ENCODE data around the gene OLIG1. TPM values are rescaled to one million over a fixed set of nuclear protein-coding genes. Genes with fewer than 3 reads are reported as not detected.

The OLIG1 gene, protein sequence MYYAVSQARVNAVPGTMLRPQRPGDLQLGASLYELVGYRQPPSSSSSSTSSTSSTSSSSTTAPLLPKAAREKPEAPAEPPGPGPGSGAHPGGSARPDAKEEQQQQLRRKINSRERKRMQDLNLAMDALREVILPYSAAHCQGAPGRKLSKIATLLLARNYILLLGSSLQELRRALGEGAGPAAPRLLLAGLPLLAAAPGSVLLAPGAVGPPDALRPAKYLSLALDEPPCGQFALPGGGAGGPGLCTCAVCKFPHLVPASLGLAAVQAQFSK
- total RNA-seq (0.13 TPM), polyA plus RNA-seq (ENCODE audit: insufficient read depth in 1 of 8, insufficient read length in 8 of 8, low replicate concordance in 1 of 8) (under 1 TPM in 7 of 8 donors, not detected in 1; 0.17 to 0.50 (median 0.40) TPM)
- long read RNA-seq, donor 1: 0 reads
- long read RNA-seq, donor 2: 0 reads
- long read RNA-seq, donor 3: 0 reads
- long read RNA-seq, donor 4: 0 reads
- long read RNA-seq, donor 5: 0 reads
- long read RNA-seq, donor 6: 0 reads
- long read RNA-seq, donor 7: 0 reads
- long read RNA-seq, donor 8, partial matches to known transcripts: 0 of 1 reads
- long read RNA-seq, donor 8, other reads (novel, unspliced or antisense): 0 of 1 reads
- long read RNA-seq, donor 9: 0 reads
- long read RNA-seq, donor 10: 0 reads
- long read RNA-seq, donor 11: 0 reads

DNA sequence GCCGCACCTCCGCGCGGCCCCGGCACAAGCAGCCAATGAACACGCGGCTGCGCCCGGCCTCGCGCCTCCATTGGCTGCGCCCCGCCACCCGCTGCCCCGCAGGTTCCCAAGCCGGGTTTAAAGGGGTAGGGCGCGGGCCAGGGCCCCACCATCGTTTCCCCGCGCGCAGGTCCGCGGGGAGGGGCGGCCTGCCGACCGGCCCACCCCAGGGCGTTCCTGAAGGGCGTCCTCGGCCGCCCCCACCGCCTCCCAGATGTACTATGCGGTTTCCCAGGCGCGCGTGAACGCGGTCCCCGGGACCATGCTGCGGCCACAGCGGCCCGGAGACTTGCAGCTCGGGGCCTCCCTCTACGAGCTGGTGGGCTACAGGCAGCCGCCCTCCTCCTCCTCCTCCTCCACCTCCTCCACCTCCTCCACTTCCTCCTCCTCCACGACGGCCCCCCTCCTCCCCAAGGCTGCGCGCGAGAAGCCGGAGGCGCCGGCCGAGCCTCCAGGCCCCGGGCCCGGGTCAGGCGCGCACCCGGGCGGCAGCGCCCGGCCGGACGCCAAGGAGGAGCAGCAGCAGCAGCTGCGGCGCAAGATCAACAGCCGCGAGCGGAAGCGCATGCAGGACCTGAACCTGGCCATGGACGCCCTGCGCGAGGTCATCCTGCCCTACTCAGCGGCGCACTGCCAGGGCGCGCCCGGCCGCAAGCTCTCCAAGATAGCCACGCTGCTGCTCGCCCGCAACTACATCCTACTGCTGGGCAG lies at the start of gene OLIG1:
Gene OLIG1 (plus strand): TSS at position 148 of the 750 bp plus-strand sequence. CDS start 106 bp downstream, at position 254.
- Histone ChIP-seq H3K36me3 (ENCODE audit: control insufficient read depth, insufficient read depth, low read length) (no peaks in the 10 kb centered on the region), H3K27me3 (ENCODE audit: control insufficient read depth, insufficient read depth, low read length) (peaks cover 81% of the 10 kb centered on the region), H3K27ac (ENCODE audit: low read length) (no peak within 1 kb of the TSS), H3K4me3 (ENCODE audit: low read length) (peak within 1 kb of the TSS; percentile 13), H3K4me1 (ENCODE audit: control insufficient read depth, insufficient read depth, low read length) (peaks cover 27% of the 10 kb centered on the region), H3K9me3 (replicated peaks; ENCODE audit: control insufficient read depth, low read depth, low read length) (no peaks in the 10 kb centered on the region)
- WGBS (ENCODE audit: insufficient coverage): under 1% methylated on average over 81 of the region's 82 CpGs
- peak; percentile 39 for DNase-seq

DNA sequence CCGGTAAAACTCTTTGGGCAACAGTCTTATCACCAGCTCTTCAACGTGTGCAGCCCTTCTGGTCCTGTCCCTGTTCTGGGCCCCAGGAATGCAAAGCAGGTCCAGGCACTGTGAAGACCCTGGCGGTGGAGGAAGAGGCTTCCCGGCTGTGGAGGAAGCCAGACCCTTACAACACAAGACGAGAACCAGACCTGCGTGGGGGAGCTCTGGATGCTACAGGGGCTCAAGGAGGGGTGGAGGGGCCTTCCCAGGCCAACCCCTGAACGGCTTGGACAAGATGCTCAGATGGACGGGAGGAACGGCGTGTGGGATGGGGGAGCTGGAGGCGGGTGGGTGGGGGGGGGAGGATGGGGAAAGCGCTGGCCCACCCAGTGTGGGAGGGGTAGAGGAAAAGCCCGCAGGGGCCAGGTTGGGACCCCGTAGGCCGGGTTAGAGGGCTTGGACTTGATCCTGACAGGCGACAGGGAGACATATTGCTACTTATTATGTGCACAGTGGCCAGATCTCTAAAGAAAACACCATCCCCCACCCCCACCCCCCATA lies 49.3 kb upstream of the OLIG1 start:
- WGBS (ENCODE audit: insufficient coverage): 4% methylated on average over 3 of the region's 16 CpGs
- DNase-seq: no peak
- H3K36me3 ChIP-seq (ENCODE audit: control insufficient read depth, insufficient read depth, low read length): no peaks in the 10 kb centered on the region
- H3K27me3 ChIP-seq (ENCODE audit: control insufficient read depth, insufficient read depth, low read length): peaks cover 94% of the 10 kb centered on the region
- peaks cover 37% of the 10 kb centered on the region for H3K4me1 ChIP-seq (ENCODE audit: control insufficient read depth, insufficient read depth, low read length)
- H3K27ac ChIP-seq (ENCODE audit: low read length): no peak overlapping the region
- no peaks in the 10 kb centered on the region for H3K9me3 ChIP-seq (replicated peaks; ENCODE audit: control insufficient read depth, low read depth, low read length)
- H3K4me3 ChIP-seq (ENCODE audit: low read length): no peak overlapping the region

DNA sequence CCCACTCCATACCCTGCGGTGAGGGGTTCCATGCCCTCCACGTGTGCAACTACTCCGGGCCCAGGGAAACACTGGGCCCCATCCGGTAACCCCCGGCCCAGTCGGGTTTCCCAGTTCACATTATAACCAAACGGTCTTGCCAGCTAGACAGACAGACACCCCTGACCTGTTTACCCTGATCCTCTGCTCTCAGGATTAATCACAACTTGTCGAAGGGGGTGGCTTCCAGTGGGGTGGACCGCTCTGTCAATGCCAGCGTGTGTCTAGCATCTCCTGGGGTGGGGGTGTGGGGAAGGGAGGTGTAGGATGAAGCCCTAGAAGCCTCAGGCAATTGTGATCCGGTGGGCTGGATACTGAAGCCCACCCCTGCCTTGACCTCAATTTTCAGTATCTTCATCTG lies 48.8 kb upstream of the OLIG1 start:
- H3K27me3 ChIP-seq (ENCODE audit: control insufficient read depth, insufficient read depth, low read length): peaks cover 94% of the 10 kb centered on the region
- DNase-seq: no peak
- H3K27ac ChIP-seq (ENCODE audit: low read length): no peak overlapping the region
- no peak overlapping the region for H3K4me3 ChIP-seq (ENCODE audit: low read length)
- no peaks in the 10 kb centered on the region for H3K36me3 ChIP-seq (ENCODE audit: control insufficient read depth, insufficient read depth, low read length)
- H3K9me3 ChIP-seq (replicated peaks; ENCODE audit: control insufficient read depth, low read depth, low read length): no peaks in the 10 kb centered on the region
- H3K4me1 ChIP-seq (ENCODE audit: control insufficient read depth, insufficient read depth, low read length): peaks cover 42% of the 10 kb centered on the region
- WGBS (ENCODE audit: insufficient coverage): 3% methylated on average over 5 of the region's 11 CpGs

DNA sequence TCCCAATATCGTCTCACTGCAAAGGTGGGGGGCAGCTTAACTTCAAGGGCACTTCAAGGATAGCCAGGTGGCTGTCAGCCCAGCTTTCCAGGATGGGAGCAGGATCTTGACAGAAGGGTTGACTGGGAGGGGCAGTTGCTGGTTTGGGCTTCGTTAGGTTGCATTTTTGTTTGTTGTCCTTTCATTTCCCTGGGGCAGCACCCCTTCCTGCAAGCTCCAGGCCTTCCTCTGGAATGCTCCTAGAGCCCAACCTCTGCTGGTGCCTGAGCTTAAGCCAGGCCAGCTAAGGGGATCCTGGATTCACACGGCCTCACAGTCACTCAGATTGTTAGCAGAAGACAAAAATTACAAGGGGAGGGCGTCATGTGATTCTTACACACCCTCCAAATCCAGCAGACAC lies 48.3 kb upstream of the OLIG1 start:
- Histone ChIP-seq H3K4me3 (ENCODE audit: low read length) (no peak overlapping the region), H3K27ac (ENCODE audit: low read length) (no peak overlapping the region), H3K36me3 (ENCODE audit: control insufficient read depth, insufficient read depth, low read length) (no peaks in the 10 kb centered on the region), H3K27me3 (ENCODE audit: control insufficient read depth, insufficient read depth, low read length) (peaks cover 95% of the 10 kb centered on the region), H3K9me3 (replicated peaks; ENCODE audit: control insufficient read depth, low read depth, low read length) (no peaks in the 10 kb centered on the region), H3K4me1 (ENCODE audit: control insufficient read depth, insufficient read depth, low read length) (peaks cover 44% of the 10 kb centered on the region)
- DNase-seq: no peak
- WGBS (ENCODE audit: insufficient coverage): 20% methylated on average over 1 of the region's 4 CpGs

DNA sequence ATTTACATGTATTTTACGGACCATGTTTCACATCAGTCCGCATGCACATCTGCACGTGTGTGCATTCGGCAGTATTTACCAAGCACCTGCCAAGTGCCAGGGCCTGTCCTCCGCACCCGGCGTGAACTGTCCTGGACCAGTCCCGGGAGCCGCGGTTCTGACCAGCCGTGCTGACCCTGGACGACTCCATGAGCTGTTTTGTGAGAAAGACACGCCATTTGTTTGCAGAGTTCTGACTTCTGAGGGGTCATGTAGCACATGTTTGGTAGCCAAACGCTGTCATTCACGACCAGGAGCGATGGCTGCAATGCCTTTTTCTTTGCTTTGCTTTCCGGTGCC lies 47.5 kb upstream of the OLIG1 start:
- peaks cover 49% of the 10 kb centered on the region for H3K4me1 ChIP-seq (ENCODE audit: control insufficient read depth, insufficient read depth, low read length)
- H3K36me3 ChIP-seq (ENCODE audit: control insufficient read depth, insufficient read depth, low read length): no peaks in the 10 kb centered on the region
- no peak overlapping the region for H3K4me3 ChIP-seq (ENCODE audit: low read length)
- no peak for DNase-seq
- H3K27me3 ChIP-seq (ENCODE audit: control insufficient read depth, insufficient read depth, low read length): peaks cover 98% of the 10 kb centered on the region
- no peak overlapping the region for H3K27ac ChIP-seq (ENCODE audit: low read length)
- 10% methylated on average over 15 of the region's 17 CpGs for WGBS (ENCODE audit: insufficient coverage)
- H3K9me3 ChIP-seq (replicated peaks; ENCODE audit: control insufficient read depth, low read depth, low read length): no peaks in the 10 kb centered on the region

DNA sequence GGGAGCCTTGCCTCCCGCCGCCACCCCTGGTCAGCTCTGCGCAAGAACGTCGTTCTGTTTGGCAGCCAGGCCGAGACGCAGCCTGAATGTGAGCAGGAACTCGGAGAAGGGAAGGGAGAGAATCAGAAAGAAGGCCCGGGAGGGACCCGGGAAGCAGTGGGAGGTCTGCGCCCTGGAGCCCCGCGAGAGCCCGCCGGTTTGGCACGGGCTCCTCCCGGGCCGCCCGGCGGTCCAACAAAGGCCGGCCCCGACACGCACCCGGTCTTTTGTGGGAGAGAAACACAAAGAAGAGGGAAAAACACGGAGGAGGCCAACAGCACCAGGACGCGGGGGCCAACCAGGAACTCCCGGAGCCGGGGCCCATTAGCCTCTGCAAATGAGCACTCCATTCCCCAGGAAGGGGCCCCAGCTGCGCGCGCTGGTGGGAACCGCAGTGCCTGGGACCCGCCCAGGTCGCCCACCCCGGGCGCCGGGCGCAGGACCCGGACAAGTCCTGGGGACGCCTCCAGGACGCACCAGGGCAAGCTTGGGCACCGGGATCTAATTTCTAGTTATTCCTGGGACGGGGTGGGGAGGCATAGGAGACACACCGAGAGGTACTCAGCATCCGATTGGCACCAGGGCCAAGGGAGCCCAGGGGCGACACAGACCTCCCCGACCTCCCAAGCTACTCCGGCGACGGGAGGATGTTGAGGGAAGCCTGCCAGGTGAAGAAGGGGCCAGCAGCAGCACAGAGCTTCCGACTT lies 46.9 kb upstream of the OLIG1 start:
- no peaks in the 10 kb centered on the region for H3K9me3 ChIP-seq (replicated peaks; ENCODE audit: control insufficient read depth, low read depth, low read length)
- peaks cover 53% of the 10 kb centered on the region for H3K4me1 ChIP-seq (ENCODE audit: control insufficient read depth, insufficient read depth, low read length)
- no peak for DNase-seq
- peaks cover 96% of the 10 kb centered on the region for H3K27me3 ChIP-seq (ENCODE audit: control insufficient read depth, insufficient read depth, low read length)
- no peak overlapping the region for H3K27ac ChIP-seq (ENCODE audit: low read length)
- H3K36me3 ChIP-seq (ENCODE audit: control insufficient read depth, insufficient read depth, low read length): no peaks in the 10 kb centered on the region
- WGBS (ENCODE audit: insufficient coverage): under 1% methylated on average over 49 of the region's 52 CpGs
- H3K4me3 ChIP-seq (ENCODE audit: low read length): no peak overlapping the region

DNA sequence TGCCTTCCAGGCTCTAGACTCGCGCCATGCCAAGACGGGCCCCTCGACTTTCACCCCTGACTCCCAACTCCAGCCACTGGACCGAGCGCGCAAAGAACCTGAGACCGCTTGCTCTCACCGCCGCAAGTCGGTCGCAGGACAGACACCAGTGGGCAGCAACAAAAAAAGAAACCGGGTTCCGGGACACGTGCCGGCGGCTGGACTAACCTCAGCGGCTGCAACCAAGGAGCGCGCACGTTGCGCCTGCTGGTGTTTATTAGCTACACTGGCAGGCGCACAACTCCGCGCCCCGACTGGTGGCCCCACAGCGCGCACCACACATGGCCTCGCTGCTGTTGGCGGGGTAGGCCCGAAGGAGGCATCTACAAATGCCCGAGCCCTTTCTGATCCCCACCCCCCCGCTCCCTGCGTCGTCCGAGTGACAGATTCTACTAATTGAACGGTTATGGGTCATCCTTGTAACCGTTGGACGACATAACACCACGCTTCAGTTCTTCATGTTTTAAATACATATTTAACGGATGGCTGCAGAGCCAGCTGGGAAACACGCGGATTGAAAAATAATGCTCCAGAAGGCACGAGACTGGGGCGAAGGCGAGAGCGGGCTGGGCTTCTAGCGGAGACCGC lies 46.3 kb upstream of the OLIG1 start:
- under 1% methylated on average over 31 of the region's 49 CpGs for WGBS (ENCODE audit: insufficient coverage)
- Histone ChIP-seq H3K9me3 (replicated peaks; ENCODE audit: control insufficient read depth, low read depth, low read length) (no peaks in the 10 kb centered on the region), H3K27ac (ENCODE audit: low read length) (no peak overlapping the region), H3K27me3 (ENCODE audit: control insufficient read depth, insufficient read depth, low read length) (peaks cover 96% of the 10 kb centered on the region), H3K4me3 (ENCODE audit: low read length) (no peak overlapping the region), H3K36me3 (ENCODE audit: control insufficient read depth, insufficient read depth, low read length) (no peaks in the 10 kb centered on the region), H3K4me1 (ENCODE audit: control insufficient read depth, insufficient read depth, low read length) (peaks cover 54% of the 10 kb centered on the region)
- no peak for DNase-seq

DNA sequence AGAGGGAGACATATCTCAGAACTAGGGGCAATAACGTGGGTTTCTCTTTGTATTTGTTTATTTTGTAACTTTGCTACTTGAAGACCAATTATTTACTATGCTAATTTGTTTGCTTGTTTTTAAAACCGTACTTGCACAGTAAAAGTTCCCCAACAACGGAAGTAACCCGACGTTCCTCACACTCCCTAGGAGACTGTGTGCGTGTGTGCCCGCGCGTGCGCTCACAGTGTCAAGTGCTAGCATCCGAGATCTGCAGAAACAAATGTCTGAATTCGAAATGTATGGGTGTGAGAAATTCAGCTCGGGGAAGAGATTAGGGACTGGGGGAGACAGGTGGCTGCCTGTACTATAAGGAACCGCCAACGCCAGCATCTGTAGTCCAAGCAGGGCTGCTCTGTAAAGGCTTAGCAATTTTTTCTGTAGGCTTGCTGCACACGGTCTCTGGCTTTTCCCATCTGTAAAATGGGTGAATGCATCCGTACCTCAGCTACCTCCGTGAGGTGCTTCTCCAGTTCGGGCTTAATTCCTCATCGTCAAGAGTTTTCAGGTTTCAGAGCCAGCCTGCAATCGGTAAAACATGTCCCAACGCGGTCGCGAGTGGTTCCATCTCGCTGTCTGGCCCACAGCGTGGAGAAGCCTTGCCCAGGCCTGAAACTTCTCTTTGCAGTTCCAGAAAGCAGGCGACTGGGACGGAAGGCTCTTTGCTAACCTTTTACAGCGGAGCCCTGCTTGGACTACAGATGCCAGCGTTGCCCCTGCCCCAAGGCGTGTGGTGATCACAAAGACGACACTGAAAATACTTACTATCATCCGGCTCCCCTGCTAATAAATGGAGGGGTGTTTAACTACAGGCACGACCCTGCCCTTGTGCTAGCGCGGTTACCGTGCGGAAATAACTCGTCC lies 45.5 kb upstream of the OLIG1 start:
- Histone ChIP-seq H3K4me3 (ENCODE audit: low read length) (no peak overlapping the region), H3K9me3 (replicated peaks; ENCODE audit: control insufficient read depth, low read depth, low read length) (no peaks in the 10 kb centered on the region), H3K27ac (ENCODE audit: low read length) (no peak overlapping the region), H3K36me3 (ENCODE audit: control insufficient read depth, insufficient read depth, low read length) (no peaks in the 10 kb centered on the region), H3K27me3 (ENCODE audit: control insufficient read depth, insufficient read depth, low read length) (peaks cover 96% of the 10 kb centered on the region), H3K4me1 (ENCODE audit: control insufficient read depth, insufficient read depth, low read length) (peaks cover 60% of the 10 kb centered on the region)
- no peak for DNase-seq
- WGBS (ENCODE audit: insufficient coverage): 4% methylated on average over 26 of the region's 40 CpGs

DNA sequence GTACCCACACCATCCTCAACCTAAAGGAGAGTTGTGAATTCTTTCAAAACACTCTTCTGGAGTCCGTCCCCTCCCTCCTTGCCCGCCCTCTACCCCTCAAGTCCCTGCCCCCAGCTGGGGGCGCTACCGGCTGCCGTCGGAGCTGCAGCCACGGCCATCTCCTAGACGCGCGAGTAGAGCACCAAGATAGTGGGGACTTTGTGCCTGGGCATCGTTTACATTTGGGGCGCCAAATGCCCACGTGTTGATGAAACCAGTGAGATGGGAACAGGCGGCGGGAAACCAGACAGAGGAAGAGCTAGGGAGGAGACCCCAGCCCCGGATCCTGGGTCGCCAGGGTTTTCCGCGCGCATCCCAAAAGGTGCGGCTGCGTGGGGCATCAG lies 44.8 kb upstream of the OLIG1 start:
- H3K4me1 ChIP-seq (ENCODE audit: control insufficient read depth, insufficient read depth, low read length): peaks cover 57% of the 10 kb centered on the region
- WGBS (ENCODE audit: insufficient coverage): 1% methylated on average over 13 of the region's 22 CpGs

More for the DNA sequence above, 44.8 kb upstream of the OLIG1 start:
- no peak overlapping the region for H3K4me3 ChIP-seq (ENCODE audit: low read length)
- no peak for DNase-seq
- H3K27me3 ChIP-seq (ENCODE audit: control insufficient read depth, insufficient read depth, low read length): peaks cover 96% of the 10 kb centered on the region
- no peak overlapping the region for H3K27ac ChIP-seq (ENCODE audit: low read length)
- no peaks in the 10 kb centered on the region for H3K9me3 ChIP-seq (replicated peaks; ENCODE audit: control insufficient read depth, low read depth, low read length)
- H3K36me3 ChIP-seq (ENCODE audit: control insufficient read depth, insufficient read depth, low read length): no peaks in the 10 kb centered on the region
